GM19240 (cell line): Measurements from ENCODE around the gene LAMA2.

Experiments used
- DNase-seq: peaks from one replicate; pipeline ENCODE4 v3.0.0; 2011; ENCODE audit warnings: low spot score; ENCODE audit not compliant: insufficient read length

The LAMA2 gene

DNA sequence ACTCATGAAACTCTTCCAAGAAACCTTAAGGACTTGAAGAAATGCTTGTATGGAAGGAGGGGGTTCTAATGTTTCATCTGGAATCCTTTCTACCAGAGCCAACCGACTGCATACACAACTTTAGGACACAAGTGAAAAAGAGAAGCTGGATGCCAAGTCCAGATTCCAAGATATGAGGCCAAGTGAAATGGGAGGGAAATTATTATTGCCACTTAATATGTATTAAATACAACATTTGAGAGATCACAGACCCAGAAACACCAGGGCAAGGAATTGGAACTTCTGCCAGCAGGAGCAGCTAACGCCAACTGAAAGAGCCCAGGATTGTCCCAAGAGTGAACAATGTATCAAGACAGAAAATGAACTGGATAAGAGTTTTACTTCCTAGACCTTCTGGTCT lies 682.9 kb downstream of the LAMA2 start:
- no peak for DNase-seq
